Keratinocyte (primary cell): ENCODE measurements around the gene BNIP1. TPM values are rescaled to one million over a fixed set of nuclear protein-coding genes. Genes with fewer than 3 reads are reported as not detected.

Experiments
- DNase-seq: peaks from one replicate; pipeline ENCODE4 v3.0.0-alpha.2; 2011; ENCODE audit warnings: low read depth, missing footprints, low spot score
- FAIRE-seq: peaks from 2 replicates; lab custom pipeline; 2011; peaks lifted over from hg19 to GRCh38; lab: Jason Lieb, UNC
- H2AFZ ChIP-seq: 2 replicates; pipeline ENCODE4 v1.6.0; 2012; ENCODE audit warnings: low read length, control low read depth, inconsistent platforms; ENCODE audit not compliant: control insufficient read depth
- H3K27ac ChIP-seq: 2 replicates; pipeline ENCODE4 v1.5.1; 2011; ENCODE audit warnings: low read length; ENCODE audit not compliant: control insufficient read depth, insufficient read depth
- H3K27me3 ChIP-seq: 3 replicates; pipeline ENCODE4 v1.6.0; 2011; ENCODE audit warnings: low read length; ENCODE audit not compliant: control insufficient read depth, insufficient read depth; ENCODE audit errors: extremely low read depth
- H3K36me3 ChIP-seq, 2 experiments: 2 replicates in 1 of 2; 3 replicates in 1 of 2; pipeline ENCODE4 v1.5.1; 2011; ENCODE audit warnings: low read length in 2 of 2, mild to moderate bottlenecking in 1 of 2; ENCODE audit not compliant: control insufficient read depth in 2 of 2, insufficient read depth in 2 of 2; ENCODE audit errors: extremely low read depth in 1 of 2
- H3K4me1 ChIP-seq: 3 replicates; pipeline ENCODE4 v1.5.1; 2011; ENCODE audit warnings: low read length; ENCODE audit not compliant: control insufficient read depth, insufficient read depth; ENCODE audit errors: extremely low read depth
- H3K4me2 ChIP-seq: 3 replicates; pipeline ENCODE4 v1.6.0; 2011; ENCODE audit warnings: low read depth, low read length; ENCODE audit not compliant: control insufficient read depth, insufficient read depth; ENCODE audit errors: extremely low read depth
- H3K4me3 ChIP-seq, 3 experiments: fragments of 200-600 bp in 1 of 3; sonication (generic) in 1 of 3; 2 replicates in 2 of 3; 3 replicates in 1 of 3; pipeline ENCODE4 v1.5.1; 2011 to 2016; ENCODE audit warnings: low read length in 3 of 3, mild to moderate bottlenecking in 3 of 3, control low read depth in 2 of 3, inconsistent platforms in 1 of 3, low read depth in 1 of 3, mixed read lengths in 1 of 3, mixed run types in 1 of 3, moderate library complexity in 1 of 3; ENCODE audit not compliant: control insufficient read depth in 2 of 3, insufficient read depth in 2 of 3; ENCODE audit errors: extremely low read depth in 1 of 3
- H3K79me2 ChIP-seq: 2 replicates; pipeline ENCODE4 v1.6.0; 2012; ENCODE audit warnings: low read length; ENCODE audit not compliant: control insufficient read depth, insufficient read depth
- H3K9ac ChIP-seq: 3 replicates; pipeline ENCODE4 v1.6.0; 2011; ENCODE audit warnings: low read length; ENCODE audit not compliant: control insufficient read depth, insufficient read depth; ENCODE audit errors: extremely low read depth
- H3K9me1 ChIP-seq: 3 replicates; pipeline ENCODE4 v1.6.0; 2011; ENCODE audit warnings: low read length; ENCODE audit not compliant: control insufficient read depth, insufficient read depth; ENCODE audit errors: extremely low read depth
- H3K9me3 ChIP-seq: 2 replicates; pipeline ENCODE4 v1.5.1; 2012; ENCODE audit warnings: low read depth, low read length; ENCODE audit not compliant: control insufficient read depth
- H4K20me1 ChIP-seq: 3 replicates; pipeline ENCODE4 v1.6.0; 2011; ENCODE audit warnings: low read length; ENCODE audit not compliant: control insufficient read depth, insufficient read depth; ENCODE audit errors: extremely low read depth
- EZH2 ChIP-seq: IDR thresholded peaks from one replicate; pipeline ENCODE4 v1.6.1; 2012; ENCODE audit warnings: inconsistent platforms, mild to moderate bottlenecking, low read length, moderate library complexity
- dilution Hi-C: fragments of 300-500 bp; cut with MboI; formaldehyde crosslinking; loops from one replicate; pipeline ENCODE4 v1.7.0; 2020; ENCODE audit warnings: low sequenced_read_pairs; ENCODE audit not compliant: extremely low pct_ligation_motif_present
- polyA plus RNA-seq, 5 experiments: library from polyadenylated mRNA; depleted of rRNA in 3 of 5; stranded (reverse) in 3 of 5; stranded (forward) in 1 of 5; unstranded in 1 of 5; fragments of >200 nt; gene quantifications; 1 replicate in 1 of 5; 2 replicates in 3 of 5; 3 replicates in 1 of 5; pipeline versions ENCODE4 v1.2.1 to v1.2.3, GENCODE V29; 2011 to 2012; ENCODE audit warnings: missing spikeins in 2 of 5, low read depth in 1 of 5, low replicate concordance in 1 of 5
- TF ChIP-seq, protein P1 (sequence below), 3 experiments: IDR thresholded peaks in 1 of 3; conservative IDR thresholded peaks in 1 of 3; optimal IDR thresholded peaks in 1 of 3; 2 replicates in 2 of 3; 3 replicates in 1 of 3; pipeline versions ENCODE3 to v1.5.1; 2011; ENCODE audit warnings: low read length in 3 of 3, mild to moderate bottlenecking in 3 of 3, moderate library complexity in 2 of 3, control low read depth in 1 of 3, inconsistent platforms in 1 of 3; ENCODE audit not compliant: insufficient read depth in 2 of 3; ENCODE audit errors: extremely low read depth in 1 of 3

The BNIP1 gene
- polyA plus RNA-seq, 1 donor (not counting 4 experiments of a cell fraction or from before 2014, with no cell fraction given), result 18.2 TPM

DNA sequence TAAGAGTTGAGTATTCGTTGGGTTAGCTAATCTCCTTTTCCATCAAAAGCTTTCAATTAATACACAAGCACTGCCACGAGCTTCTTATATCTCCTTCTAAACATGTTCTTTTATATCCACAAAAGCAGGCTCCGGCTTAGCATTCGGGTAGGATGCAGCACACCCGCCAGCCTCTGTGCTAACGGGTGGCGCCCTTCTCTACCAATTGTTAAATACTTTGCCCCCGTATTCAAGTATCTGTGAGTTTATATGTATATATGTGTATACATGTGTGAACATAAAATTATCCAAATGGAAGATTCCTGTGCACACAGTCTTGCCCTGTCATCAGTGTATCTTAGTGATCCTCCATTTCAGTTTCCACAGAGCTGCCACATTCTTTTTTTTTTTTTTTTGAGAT lies 27.8 kb downstream of the BNIP1 start:
- dilution Hi-C loops, result no loop called here
- Histone ChIP-seq H3K4me1 (no peaks in the 10 kb centered on the region), H3K4me3 (no peak overlapping the region), H3K27ac (no peak overlapping the region), H2AFZ (no peak overlapping the region), H3K79me2 (no peaks in the 10 kb centered on the region), H3K9ac (no peak overlapping the region), H3K27me3 (no peaks in the 10 kb centered on the region), H3K9me1 (no peaks in the 10 kb centered on the region), H4K20me1 (no peaks in the 10 kb centered on the region), H3K4me2 (no peak overlapping the region), H3K36me3 (no peaks in the 10 kb centered on the region), H3K9me3 (no peaks in the 10 kb centered on the region)
- DNase-seq, result no peak
- FAIRE-seq, result no peak
- TF ChIP-seq EZH2, result no peak
- TF ChIP-seq, protein P1, sequence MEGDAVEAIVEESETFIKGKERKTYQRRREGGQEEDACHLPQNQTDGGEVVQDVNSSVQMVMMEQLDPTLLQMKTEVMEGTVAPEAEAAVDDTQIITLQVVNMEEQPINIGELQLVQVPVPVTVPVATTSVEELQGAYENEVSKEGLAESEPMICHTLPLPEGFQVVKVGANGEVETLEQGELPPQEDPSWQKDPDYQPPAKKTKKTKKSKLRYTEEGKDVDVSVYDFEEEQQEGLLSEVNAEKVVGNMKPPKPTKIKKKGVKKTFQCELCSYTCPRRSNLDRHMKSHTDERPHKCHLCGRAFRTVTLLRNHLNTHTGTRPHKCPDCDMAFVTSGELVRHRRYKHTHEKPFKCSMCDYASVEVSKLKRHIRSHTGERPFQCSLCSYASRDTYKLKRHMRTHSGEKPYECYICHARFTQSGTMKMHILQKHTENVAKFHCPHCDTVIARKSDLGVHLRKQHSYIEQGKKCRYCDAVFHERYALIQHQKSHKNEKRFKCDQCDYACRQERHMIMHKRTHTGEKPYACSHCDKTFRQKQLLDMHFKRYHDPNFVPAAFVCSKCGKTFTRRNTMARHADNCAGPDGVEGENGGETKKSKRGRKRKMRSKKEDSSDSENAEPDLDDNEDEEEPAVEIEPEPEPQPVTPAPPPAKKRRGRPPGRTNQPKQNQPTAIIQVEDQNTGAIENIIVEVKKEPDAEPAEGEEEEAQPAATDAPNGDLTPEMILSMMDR (optimal IDR thresholded peaks at IDR 0.05 in 1 of 3, IDR thresholded peaks at IDR 0.05 in 1 of 3, conservative IDR thresholded peaks at IDR 0.05 in 1 of 3; ENCODE audit: extremely low read depth in 1 of 3, insufficient read depth in 2 of 3, low read length in 3 of 3), result no peak

DNA sequence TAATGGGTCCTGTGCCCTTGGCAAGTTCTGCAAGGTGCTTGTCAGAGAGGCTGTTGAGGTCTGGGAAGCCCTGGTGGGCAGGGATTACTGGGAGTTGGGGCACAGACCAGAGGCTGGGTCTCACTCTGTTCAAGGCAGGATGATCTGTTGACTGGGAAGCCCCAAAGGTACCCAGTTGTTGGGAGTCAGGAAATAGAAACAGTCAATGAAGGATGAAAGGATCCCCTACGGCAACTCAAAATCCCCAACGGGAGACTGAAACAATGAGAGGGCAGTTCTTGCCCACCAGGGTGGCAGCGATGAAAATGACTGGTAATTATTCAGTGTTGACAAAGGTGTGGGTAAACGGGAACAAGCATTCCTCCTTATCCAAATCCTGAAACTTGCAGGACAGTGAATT lies 31.2 kb downstream of the BNIP1 start:
- Histone ChIP-seq H2AFZ (no peak overlapping the region), H4K20me1 (no peaks in the 10 kb centered on the region), H3K9ac (no peak overlapping the region), H3K27me3 (no peaks in the 10 kb centered on the region), H3K4me1 (no peaks in the 10 kb centered on the region), H3K9me3 (peaks cover 4% of the 10 kb centered on the region), H3K9me1 (no peaks in the 10 kb centered on the region), H3K4me3 (no peak overlapping the region), H3K27ac (no peak overlapping the region), H3K36me3 (no peaks in the 10 kb centered on the region), H3K79me2 (no peaks in the 10 kb centered on the region), H3K4me2 (no peak overlapping the region)
- FAIRE-seq (no peak), DNase-seq (no peak)
- TF ChIP-seq EZH2, result no peak
- TF ChIP-seq, protein P1 (optimal IDR thresholded peaks at IDR 0.05 in 1 of 3, IDR thresholded peaks at IDR 0.05 in 1 of 3, conservative IDR thresholded peaks at IDR 0.05 in 1 of 3; ENCODE audit: extremely low read depth in 1 of 3, insufficient read depth in 2 of 3, low read length in 3 of 3), result no peak
- dilution Hi-C loops, result no loop called here
